IMR-90 (cell line): Measurements from ENCODE around the gene TINAG. TPM values are rescaled to one million over a fixed set of nuclear protein-coding genes. Genes with fewer than 3 reads are reported as not detected.

ENCODE experiments used
- ATAC-seq: fragments of 200-7000 bp; cut with Tn5 transposase; 2 replicates; pipeline ENCODE4 v1.9.1; 2020; ENCODE audit warnings: low read depth, mild to moderate bottlenecking, moderate library complexity
- BruUV-seq: library from RNA; stranded (reverse); fragments of 400-500 nt; replicated peaks from 2 replicates; lab custom pipeline; 2021; lab: Mats Ljungman, UMichigan
- CTCF ChIA-PET: fragments of 300-600 bp; formaldehyde crosslinking; extraction: SDS; loops from one replicate; lab custom pipeline; 2021; ENCODE audit warnings: antibody characterized with exemption; lab: Yijun Ruan, JAX
- POLR2A ChIA-PET: fragments of 300-600 bp; sonication (Branson Sonifier 250); formaldehyde crosslinking; loops from one replicate; lab custom pipeline; 2022; ENCODE audit warnings: antibody characterized with exemption; ENCODE audit not compliant: unreplicated experiment; lab: Charles Lee
- DNase-seq: peaks from one replicate; pipeline ENCODE4 v3.0.0; 2013
- H2AFZ ChIP-seq: replicated peaks from 2 replicates; pipeline ENCODE3; 2013; ENCODE audit warnings: low read length, mild to moderate bottlenecking; ENCODE audit not compliant: poor library complexity
- H2AK5ac ChIP-seq: 2 replicates; pipeline ENCODE4 v1.6.1; 2013; ENCODE audit warnings: low read depth, low read length, inconsistent platforms
- H2AK9ac ChIP-seq: replicated peaks from 2 replicates; pipeline ENCODE3; 2013; ENCODE audit warnings: mild to moderate bottlenecking, low read depth, low read length, moderate library complexity; ENCODE audit not compliant: poor library complexity
- H2BK120ac ChIP-seq: 2 replicates; pipeline ENCODE4 v1.6.1; 2013; ENCODE audit warnings: low read depth, low read length, inconsistent platforms
- H2BK15ac ChIP-seq: 3 replicates; pipeline ENCODE4 v1.6.1; 2013; ENCODE audit warnings: low read depth, low read length, inconsistent platforms
- H2BK20ac ChIP-seq: 2 replicates; pipeline ENCODE4 v1.6.1; 2013; ENCODE audit warnings: low read depth, mild to moderate bottlenecking, inconsistent platforms, low read length, moderate library complexity
- H2BK5ac ChIP-seq: 2 replicates; pipeline ENCODE4 v1.6.1; 2013; ENCODE audit warnings: mild to moderate bottlenecking, low read depth, low read length, inconsistent platforms; ENCODE audit not compliant: poor library complexity, severe bottlenecking
- H3K14ac ChIP-seq: replicated peaks from 2 replicates; pipeline ENCODE4 v1.6.1; 2013; ENCODE audit warnings: low read depth, low read length, inconsistent platforms
- H3K18ac ChIP-seq: 2 replicates; pipeline ENCODE4 v1.6.1; 2013; ENCODE audit warnings: low read depth, low read length, control low read depth
- H3K23ac ChIP-seq: 2 replicates; pipeline ENCODE4 v1.6.1; 2013; ENCODE audit warnings: low read depth, low read length, inconsistent platforms
- H3K27ac ChIP-seq: 2 replicates; pipeline ENCODE4 v1.5.1; 2013; ENCODE audit warnings: mild to moderate bottlenecking, control low read depth, low read length; ENCODE audit not compliant: insufficient read depth
- H3K27me3 ChIP-seq: 2 replicates; pipeline ENCODE4 v1.6.1; 2013; ENCODE audit warnings: low read length; ENCODE audit not compliant: control insufficient read depth, insufficient read depth
- H3K36me3 ChIP-seq: 2 replicates; pipeline ENCODE4 v1.6.1; 2013; ENCODE audit warnings: low read length, mixed read lengths; ENCODE audit not compliant: control insufficient read depth, insufficient read depth
- H3K4ac ChIP-seq: 2 replicates; pipeline ENCODE4 v1.6.1; 2013; ENCODE audit warnings: low read depth, low read length, inconsistent platforms
- H3K4me1 ChIP-seq: 2 replicates; pipeline ENCODE4 v1.6.1; 2013; ENCODE audit warnings: low read length, mixed read lengths; ENCODE audit not compliant: control insufficient read depth, insufficient read depth
- H3K4me2 ChIP-seq: 2 replicates; pipeline ENCODE4 v1.6.1; 2013; ENCODE audit warnings: low read depth, mild to moderate bottlenecking, control low read depth, low read length, moderate library complexity
- H3K4me3 ChIP-seq: 2 replicates; pipeline ENCODE4 v1.5.1; 2013; ENCODE audit warnings: low read depth, mild to moderate bottlenecking, control low read depth, low read length, moderate library complexity; ENCODE audit not compliant: insufficient read depth
- H3K56ac ChIP-seq: 2 replicates; pipeline ENCODE4 v1.6.1; 2013; ENCODE audit warnings: low read length, inconsistent platforms; ENCODE audit not compliant: insufficient read depth; ENCODE audit errors: extremely low read depth
- H3K79me1 ChIP-seq, 2 experiments: 2 replicates each; pipeline ENCODE4 v1.6.1; 2013; ENCODE audit warnings: low read length in 2 of 2, inconsistent platforms in 1 of 2, low read depth in 1 of 2
- H3K9ac ChIP-seq: 2 replicates; pipeline ENCODE4 v1.6.1; 2013; ENCODE audit warnings: low read depth, low read length, control low read depth
- H3K9me1 ChIP-seq: 2 replicates; pipeline ENCODE4 v1.6.1; 2013; ENCODE audit warnings: low read length, inconsistent platforms; ENCODE audit not compliant: insufficient read depth
- H3K9me3 ChIP-seq: 2 replicates; pipeline ENCODE4 v1.6.1; 2013; ENCODE audit warnings: low read length; ENCODE audit not compliant: control insufficient read depth, insufficient read depth
- H4K20me1 ChIP-seq: 2 replicates; pipeline ENCODE4 v1.6.1; 2013; ENCODE audit warnings: low read length, inconsistent platforms; ENCODE audit not compliant: insufficient read depth
- H4K5ac ChIP-seq: 2 replicates; pipeline ENCODE4 v1.6.1; 2013; ENCODE audit warnings: mild to moderate bottlenecking, low read depth, low read length, control low read depth
- H4K8ac ChIP-seq, 2 experiments: 2 replicates each; pipeline ENCODE4 v1.6.1; 2013; ENCODE audit warnings: low read depth in 2 of 2, low read length in 2 of 2, control low read depth in 1 of 2, inconsistent platforms in 1 of 2
- H4K91ac ChIP-seq: 2 replicates; pipeline ENCODE4 v1.6.1; 2013; ENCODE audit warnings: low read depth, low read length, inconsistent platforms; ENCODE audit not compliant: insufficient read depth
- BHLHE40 ChIP-seq: fragments of 150-350 bp; IDR thresholded peaks from 2 replicates; pipeline ENCODE4 v1.6.1; 2016; ENCODE audit warnings: mild to moderate bottlenecking, low read depth, low read length
- CEBPB ChIP-seq: IDR thresholded peaks from 2 replicates; pipeline ENCODE4 v1.6.1; 2012; ENCODE audit warnings: low read depth, low read length, improper control_type of control experiment
- CHD1 ChIP-seq: IDR thresholded peaks from 2 replicates; pipeline ENCODE4 v1.6.1; 2012; ENCODE audit warnings: low read depth, low read length, improper control_type of control experiment
- FOS ChIP-seq: fragments of 150-350 bp; IDR thresholded peaks from 2 replicates; pipeline ENCODE4 v1.6.1; 2016; ENCODE audit warnings: low read depth, low read length
- MAFK ChIP-seq: IDR thresholded peaks from 2 replicates; pipeline ENCODE4 v1.6.1; 2012; ENCODE audit warnings: low read depth, low read length, improper control_type of control experiment
- MAZ ChIP-seq: IDR thresholded peaks from 2 replicates; pipeline ENCODE4 v1.6.1; 2012; ENCODE audit warnings: low read depth, mild to moderate bottlenecking, low read length, improper control_type of control experiment, moderate library complexity, borderline replicate concordance
- MXI1 ChIP-seq: IDR thresholded peaks from 2 replicates; pipeline ENCODE4 v1.6.1; 2012; ENCODE audit warnings: low read depth, mild to moderate bottlenecking, low read length, moderate library complexity, borderline replicate concordance
- NFE2L2 ChIP-seq: fragments of 150-350 bp; IDR thresholded peaks from 2 replicates; pipeline ENCODE4 v1.6.1; 2016; ENCODE audit warnings: low read depth, mild to moderate bottlenecking, low read length
- POLR2A ChIP-seq: IDR thresholded peaks from 2 replicates; pipeline ENCODE4 v1.6.1; 2012; ENCODE audit warnings: mild to moderate bottlenecking, low read depth, low read length
- RAD21 ChIP-seq: IDR thresholded peaks from 2 replicates; pipeline ENCODE4 v1.6.1; 2012; ENCODE audit warnings: low read length, improper control_type of control experiment
- RCOR1 ChIP-seq: IDR thresholded peaks from 2 replicates; pipeline ENCODE4 v1.6.1; 2012; ENCODE audit warnings: mild to moderate bottlenecking, low read length, improper control_type of control experiment; ENCODE audit not compliant: insufficient replicate concordance
- SMC3 ChIP-seq: fragments of 150-350 bp; IDR thresholded peaks from 2 replicates; pipeline ENCODE4 v1.6.1; 2016; ENCODE audit warnings: low read depth, mild to moderate bottlenecking, antibody characterized with exemption, low read length, moderate library complexity
- WGBS, 2 experiments: methylation state at CpG; one replicate each; pipeline versions ENCODE4 v1.1.5 to v1.1.7; 2013; ENCODE audit warnings: missing lambda C conversion rate in 2 of 2; ENCODE audit not compliant: insufficient read length in 1 of 2; ENCODE audit errors: extremely low coverage in 2 of 2; 5-methylcytosine and 5-hydroxymethylcytosine counted together
- dilution Hi-C: fragments of 300-500 bp; cut with HindIII; formaldehyde crosslinking; loops from one replicate; pipeline ENCODE4 v1.14.3; 2018; ENCODE audit warnings: low sequenced_read_pairs; ENCODE audit not compliant: unreplicated experiment
- in situ Hi-C: fragments of 300-500 bp; cut with MboI; formaldehyde crosslinking; loops from 3 replicates; pipeline ENCODE4 v1.14.3; 2019; ENCODE audit warnings: low sequenced_read_pairs, inconsistent platforms, mixed read lengths
- intact Hi-C: fragments of 100-400 bp; cut with micrococcal nuclease; formaldehyde crosslinking; loops from 2 replicates; pipeline ENCODE4 v1.10.0; 2022
- polyA plus RNA-seq, 3 experiments: library from polyadenylated mRNA; depleted of rRNA; stranded (reverse); fragments of >200 nt; gene quantifications; 2 replicates each; pipeline ENCODE4 v1.2.3, GENCODE V29; 2012; ENCODE audit warnings: low replicate concordance in 1 of 3
- total RNA-seq: library from RNA; depleted of rRNA; stranded (reverse); fragments of >200 nt; gene quantifications from 2 replicates; pipeline ENCODE4 v1.2.3, GENCODE V29; 2012
- TF ChIP-seq, protein P1 (sequence below): conservative IDR thresholded peaks from 2 replicates; pipeline ENCODE4 v1.5.1; 2012; ENCODE audit warnings: mild to moderate bottlenecking, low read depth, low read length, improper control_type of control experiment
- TF ChIP-seq, protein P2 (sequence below): fragments of 150-350 bp; IDR thresholded peaks from 2 replicates; pipeline ENCODE4 v1.6.1; 2016; ENCODE audit warnings: low read depth, mild to moderate bottlenecking, low read length, moderate library complexity, borderline replicate concordance
- TF ChIP-seq, protein P3 (sequence below): fragments of 150-350 bp; IDR thresholded peaks from 2 replicates; pipeline ENCODE4 v1.6.1; 2017; ENCODE audit warnings: mild to moderate bottlenecking, antibody characterized with exemption, low read length, low read depth

Gene TINAG
- total and polyA plus RNA-seq, 2 of the 4 experiments (the other 2 are of a cell fraction): not detected

DNA sequence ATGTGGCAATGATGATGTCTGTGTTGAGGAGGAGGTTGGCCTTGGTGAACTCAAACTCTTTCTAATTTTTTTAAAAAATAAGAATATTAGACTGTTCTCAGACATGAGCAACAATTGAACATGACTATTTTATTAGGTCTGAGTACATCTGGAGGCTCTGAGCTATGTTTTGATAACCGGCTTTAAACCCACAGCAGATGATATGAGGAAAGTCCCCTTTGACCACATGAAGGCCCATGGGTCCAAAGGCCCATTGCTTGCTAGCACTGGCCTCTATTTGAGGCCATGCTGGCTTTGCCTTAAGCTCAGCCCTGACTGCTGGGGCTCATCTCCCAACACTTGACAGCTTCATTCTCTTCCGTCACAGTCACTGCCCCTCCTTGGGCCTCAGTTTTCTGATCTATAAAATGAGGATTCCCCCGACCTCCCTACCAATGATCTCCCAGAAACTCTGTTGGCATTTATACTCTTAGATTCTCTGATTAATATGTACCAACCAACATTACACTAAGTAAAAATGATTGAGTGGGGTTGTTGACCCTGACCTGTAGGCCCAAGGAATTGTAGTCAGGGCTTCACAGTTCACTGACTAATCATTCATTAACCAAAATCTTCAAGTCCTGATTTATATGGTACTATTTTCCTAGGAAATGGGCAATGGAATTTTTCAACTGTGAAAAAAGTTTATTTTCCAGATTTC, 23.9 kb upstream of the TINAG start:
- TF ChIP-seq, protein P1, sequence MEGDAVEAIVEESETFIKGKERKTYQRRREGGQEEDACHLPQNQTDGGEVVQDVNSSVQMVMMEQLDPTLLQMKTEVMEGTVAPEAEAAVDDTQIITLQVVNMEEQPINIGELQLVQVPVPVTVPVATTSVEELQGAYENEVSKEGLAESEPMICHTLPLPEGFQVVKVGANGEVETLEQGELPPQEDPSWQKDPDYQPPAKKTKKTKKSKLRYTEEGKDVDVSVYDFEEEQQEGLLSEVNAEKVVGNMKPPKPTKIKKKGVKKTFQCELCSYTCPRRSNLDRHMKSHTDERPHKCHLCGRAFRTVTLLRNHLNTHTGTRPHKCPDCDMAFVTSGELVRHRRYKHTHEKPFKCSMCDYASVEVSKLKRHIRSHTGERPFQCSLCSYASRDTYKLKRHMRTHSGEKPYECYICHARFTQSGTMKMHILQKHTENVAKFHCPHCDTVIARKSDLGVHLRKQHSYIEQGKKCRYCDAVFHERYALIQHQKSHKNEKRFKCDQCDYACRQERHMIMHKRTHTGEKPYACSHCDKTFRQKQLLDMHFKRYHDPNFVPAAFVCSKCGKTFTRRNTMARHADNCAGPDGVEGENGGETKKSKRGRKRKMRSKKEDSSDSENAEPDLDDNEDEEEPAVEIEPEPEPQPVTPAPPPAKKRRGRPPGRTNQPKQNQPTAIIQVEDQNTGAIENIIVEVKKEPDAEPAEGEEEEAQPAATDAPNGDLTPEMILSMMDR: no peak
- TF ChIP-seq BHLHE40 (no peak), NFE2L2 (no peak), MAZ (no peak), FOS (no peak), CEBPB (no peak), MXI1 (no peak), MAFK (no peak), RCOR1 (no peak), POLR2A (no peak), CHD1 (no peak), RAD21 (no peak), SMC3 (no peak)
- TF ChIP-seq, protein P2, sequence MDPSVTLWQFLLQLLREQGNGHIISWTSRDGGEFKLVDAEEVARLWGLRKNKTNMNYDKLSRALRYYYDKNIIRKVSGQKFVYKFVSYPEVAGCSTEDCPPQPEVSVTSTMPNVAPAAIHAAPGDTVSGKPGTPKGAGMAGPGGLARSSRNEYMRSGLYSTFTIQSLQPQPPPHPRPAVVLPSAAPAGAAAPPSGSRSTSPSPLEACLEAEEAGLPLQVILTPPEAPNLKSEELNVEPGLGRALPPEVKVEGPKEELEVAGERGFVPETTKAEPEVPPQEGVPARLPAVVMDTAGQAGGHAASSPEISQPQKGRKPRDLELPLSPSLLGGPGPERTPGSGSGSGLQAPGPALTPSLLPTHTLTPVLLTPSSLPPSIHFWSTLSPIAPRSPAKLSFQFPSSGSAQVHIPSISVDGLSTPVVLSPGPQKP: no peak
- TF ChIP-seq, protein P3, sequence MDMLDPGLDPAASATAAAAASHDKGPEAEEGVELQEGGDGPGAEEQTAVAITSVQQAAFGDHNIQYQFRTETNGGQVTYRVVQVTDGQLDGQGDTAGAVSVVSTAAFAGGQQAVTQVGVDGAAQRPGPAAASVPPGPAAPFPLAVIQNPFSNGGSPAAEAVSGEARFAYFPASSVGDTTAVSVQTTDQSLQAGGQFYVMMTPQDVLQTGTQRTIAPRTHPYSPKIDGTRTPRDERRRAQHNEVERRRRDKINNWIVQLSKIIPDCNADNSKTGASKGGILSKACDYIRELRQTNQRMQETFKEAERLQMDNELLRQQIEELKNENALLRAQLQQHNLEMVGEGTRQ: no peak
- Histone ChIP-seq H4K5ac (no peak overlapping the region), H2BK5ac (no peak overlapping the region), H4K20me1 (no peaks in the 10 kb centered on the region), H3K18ac (peak overlapping the region; percentile 8; the same call in 1 of the 2 replicates), H3K56ac (no peak overlapping the region), H3K4me3 (no peak overlapping the region), H2BK15ac (peak overlapping the region; percentile 28; the same call in 1 of the 3 replicates), H3K4me1 (no peaks in the 10 kb centered on the region), H4K8ac (no peak overlapping the region), H3K79me1 (no peaks in the 10 kb centered on the region), H2BK20ac (peak overlapping the region; percentile 48; the same call in 1 of the 2 replicates), H2AK5ac (peak overlapping the region; percentile 63; the same call in 1 of the 2 replicates), H3K4me2 (no peak overlapping the region), H3K36me3 (no peaks in the 10 kb centered on the region), H3K27ac (no peak overlapping the region), H3K9me3 (no peaks in the 10 kb centered on the region), H3K9me1 (no peaks in the 10 kb centered on the region), H3K4ac (peak overlapping the region; percentile 28; the same call in 1 of the 2 replicates), H3K14ac (no peak overlapping the region), H3K23ac (no peak overlapping the region), H2BK120ac (peak overlapping the region; percentile 47), H2AFZ (no peak overlapping the region), H3K9ac (no peak overlapping the region), H2AK9ac (no peak overlapping the region), H4K91ac (no peak overlapping the region), H3K27me3 (no peaks in the 10 kb centered on the region)
- ATAC-seq: no peak
- WGBS, 2 experiments: 100% methylated on average over 1 of the region's 3 CpGs; no CpG with 5 or more reads in 1 of the 2 experiments
- POLR2A ChIA-PET: no interaction called here
- CTCF ChIA-PET: no interaction called here
- intact Hi-C loops (no loop called here), in situ Hi-C loops (no loop called here), dilution Hi-C loops (no loop called here)
- no TSS peak for BruUV-seq
- DNase-seq: peak; percentile 34
